GM10847 (cell line): ENCODE measurements around the gene CLIC3.

Experiments used
- POLR2A ChIP-seq: IDR thresholded peaks from 2 replicates; pipeline ENCODE4 v1.6.1; 2011; ENCODE audit not compliant: insufficient read length; ENCODE audit errors: extremely low read depth

Gene CLIC3

DNA sequence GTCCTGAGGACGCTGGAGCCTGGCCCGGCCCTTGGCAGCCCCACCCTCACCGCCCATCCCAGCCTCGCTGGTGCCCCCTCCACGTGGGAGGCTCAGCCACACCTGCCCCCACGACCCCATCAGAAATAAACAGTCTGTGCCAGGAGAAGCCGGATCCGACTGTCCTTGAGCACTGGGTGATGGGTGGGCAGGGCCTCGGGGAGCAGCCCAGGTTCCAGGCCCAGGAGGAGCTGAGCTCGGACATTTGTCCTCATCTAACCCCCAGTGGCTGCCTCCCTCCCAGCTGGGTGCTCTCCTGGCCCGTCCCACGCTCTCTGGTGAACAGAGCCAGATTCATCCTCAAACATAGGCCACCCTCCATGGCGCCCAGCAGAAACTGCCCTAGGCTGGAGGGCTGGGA is 23.6 kb downstream of the CLIC3 start:
- TF ChIP-seq POLR2A = no peak

DNA sequence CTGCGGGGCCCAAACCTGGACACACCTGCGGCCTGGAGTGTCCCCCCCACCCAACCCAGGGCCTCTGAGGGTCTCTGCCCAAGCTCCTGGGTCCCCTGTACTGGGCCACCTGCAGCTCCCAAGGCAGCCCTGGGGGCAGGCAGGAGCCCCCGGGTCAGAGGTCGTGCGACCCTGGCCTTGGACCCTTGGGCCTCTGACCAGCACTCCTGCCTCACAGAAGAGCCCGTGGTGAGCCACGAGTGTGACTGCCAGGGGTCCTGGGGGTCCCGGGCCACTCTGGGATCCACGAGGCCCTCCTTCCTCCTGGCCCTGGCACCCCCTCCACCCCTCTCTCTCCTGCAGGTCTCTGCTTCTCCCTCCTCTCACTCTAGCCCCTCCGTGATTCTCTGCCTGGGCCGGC is 24.0 kb downstream of the CLIC3 start:
- no peak for TF ChIP-seq POLR2A

GRCh38 chr9:136971746-136972145 is 24.6 kb downstream of the CLIC3 start:
- TF ChIP-seq POLR2A = no peak

- TF ChIP-seq POLR2A = no peak
Observed at GRCh38 chr9:136970361-136970760, 26.0 kb downstream of the CLIC3 start.

GRCh38 chr9:136969774-136970173 is 26.6 kb downstream of the CLIC3 start:
- TF ChIP-seq POLR2A = no peak

- TF ChIP-seq POLR2A = no peak
Observed at GRCh38 chr9:136969150-136969549, 27.2 kb downstream of the CLIC3 start.

DNA sequence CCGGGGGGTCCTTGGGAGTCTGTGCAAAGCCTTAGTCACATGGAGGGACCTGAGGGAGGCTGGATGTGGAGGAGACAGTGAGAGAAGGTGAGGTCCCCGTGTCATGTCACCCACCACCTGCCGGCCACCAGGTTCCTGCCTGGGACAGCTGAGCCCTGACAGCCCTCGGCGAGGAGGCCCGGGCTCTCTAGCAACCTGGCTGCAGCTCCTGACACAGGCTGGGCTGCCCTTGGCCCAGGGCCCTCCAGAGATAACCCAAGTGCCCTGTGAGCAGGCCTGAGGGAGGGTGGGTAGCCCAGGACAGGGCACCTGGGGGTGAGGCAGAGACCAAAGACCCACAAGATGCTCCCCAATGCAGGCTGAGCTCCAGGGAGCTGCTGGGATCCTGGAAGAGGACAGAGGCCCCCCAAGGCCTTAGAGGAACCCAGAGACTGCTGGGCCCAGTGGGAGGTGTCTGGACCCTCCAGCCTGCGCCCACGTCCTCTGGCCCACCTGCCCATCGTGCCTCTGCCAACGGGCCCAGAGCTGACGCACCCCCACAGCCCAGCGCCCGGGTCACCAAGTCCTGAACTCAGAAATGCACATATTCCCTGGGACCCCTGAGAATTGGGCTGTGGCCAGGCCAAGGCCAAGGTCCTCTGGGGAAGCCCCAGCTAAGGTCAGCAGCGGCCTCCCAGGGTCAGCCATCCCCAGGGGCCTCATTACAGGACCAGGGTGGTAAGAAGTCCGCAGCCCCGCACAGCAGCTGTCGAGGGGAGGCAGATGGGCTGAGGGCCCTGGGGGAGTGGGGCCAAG is 27.8 kb downstream of the CLIC3 start:
- TF ChIP-seq POLR2A = no peak

- no peak for TF ChIP-seq POLR2A
Observed at GRCh38 chr9:136965771-136966484, 30.4 kb downstream of the CLIC3 start.

DNA sequence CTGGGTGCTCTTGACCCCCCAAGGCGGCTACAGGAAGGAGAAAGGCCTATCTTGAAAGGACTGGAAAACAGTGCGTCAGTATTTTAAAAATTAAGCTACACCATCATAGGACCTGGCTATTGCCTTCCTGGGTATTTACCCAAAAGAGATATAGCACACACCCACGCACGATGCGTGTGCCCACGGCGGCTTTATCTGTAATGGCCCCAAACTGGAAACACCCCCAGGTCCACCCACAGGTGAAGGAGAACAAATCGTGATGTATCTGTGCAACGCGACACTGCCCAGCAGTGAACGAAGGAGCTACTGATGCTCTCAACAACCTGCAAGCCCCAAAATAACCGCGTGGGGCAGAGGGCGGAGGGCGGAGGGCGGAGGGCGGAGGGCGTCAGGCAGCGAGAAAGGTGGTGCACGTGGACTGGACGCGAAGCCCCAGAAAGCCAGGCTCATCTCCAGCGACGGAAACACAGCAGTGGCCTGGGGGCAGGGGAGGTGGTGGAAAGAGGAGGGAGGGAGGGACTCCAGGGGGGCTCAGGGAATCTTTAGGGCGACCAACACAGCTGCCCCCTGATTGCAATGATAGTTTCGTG is 31.4 kb downstream of the CLIC3 start:
- TF ChIP-seq POLR2A = no peak

DNA sequence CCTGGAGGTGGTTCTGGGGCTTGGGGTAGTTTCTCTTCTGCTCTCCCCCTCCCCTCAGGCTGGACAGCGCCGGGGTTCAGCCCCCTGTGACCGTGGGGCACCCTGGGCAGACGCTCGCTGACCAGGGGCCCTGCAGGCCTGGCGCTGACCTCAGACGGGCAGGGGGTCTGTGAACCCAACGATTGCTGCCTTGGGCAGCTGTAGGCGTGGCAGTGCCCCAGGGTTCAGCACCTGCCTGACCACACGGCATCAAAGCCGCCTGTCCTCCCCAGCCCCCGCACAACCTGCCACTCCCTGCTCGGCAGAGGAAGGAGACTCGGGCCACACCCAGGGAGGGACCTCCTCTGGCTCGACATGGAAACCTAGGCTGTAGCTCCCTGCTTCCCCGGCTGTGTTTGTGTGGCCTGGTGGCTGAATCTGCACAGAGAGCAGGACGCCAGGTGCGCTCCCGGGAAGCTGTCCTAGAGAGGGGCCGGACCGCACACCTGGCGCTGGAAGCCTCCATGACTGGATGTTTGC is 32.1 kb downstream of the CLIC3 start:
- TF ChIP-seq POLR2A = no peak

DNA sequence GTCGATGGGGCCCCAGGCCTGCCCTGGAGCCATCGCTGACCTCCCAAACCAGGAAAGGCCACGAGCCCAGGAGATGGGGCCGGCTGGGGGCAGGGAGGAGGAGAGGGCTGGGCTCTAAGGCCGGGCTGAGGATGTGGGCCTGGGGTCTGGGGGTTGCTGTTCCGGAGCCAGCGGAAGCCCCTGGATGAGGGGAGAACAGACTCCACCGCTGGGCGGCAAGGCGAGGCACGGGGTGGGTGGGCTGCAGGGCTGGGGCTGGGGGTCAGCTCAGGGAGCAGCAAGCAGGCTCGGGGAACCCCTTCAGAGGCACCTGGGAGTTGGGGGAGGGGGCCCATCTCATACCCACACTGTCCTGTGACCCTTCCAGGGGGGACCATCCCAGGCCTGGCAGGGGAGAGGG is 32.6 kb downstream of the CLIC3 start:
- no peak for TF ChIP-seq POLR2A

DNA sequence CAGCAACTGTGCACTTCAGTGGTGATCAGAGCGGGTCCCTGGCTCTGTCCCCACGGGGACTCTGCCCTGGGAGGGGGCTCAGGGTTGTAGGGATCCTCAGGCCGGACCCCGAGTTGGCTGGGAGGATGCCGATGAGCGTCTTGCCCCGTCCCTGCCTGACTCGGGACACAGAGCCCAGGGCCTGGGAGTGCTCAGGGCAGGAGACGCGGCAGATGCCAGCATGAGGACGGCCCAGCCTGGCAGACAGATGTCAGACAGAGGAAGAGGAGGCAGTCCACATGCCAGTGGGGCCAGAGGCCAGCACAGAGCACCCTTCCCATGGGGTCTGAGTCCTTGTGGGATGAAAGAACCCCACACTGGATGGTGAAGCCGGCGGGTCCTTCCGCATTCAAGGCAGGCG is 33.0 kb downstream of the CLIC3 start:
- no peak for TF ChIP-seq POLR2A

GRCh38 chr9:136962701-136963248 is 33.6 kb downstream of the CLIC3 start:
- no peak for TF ChIP-seq POLR2A

DNA sequence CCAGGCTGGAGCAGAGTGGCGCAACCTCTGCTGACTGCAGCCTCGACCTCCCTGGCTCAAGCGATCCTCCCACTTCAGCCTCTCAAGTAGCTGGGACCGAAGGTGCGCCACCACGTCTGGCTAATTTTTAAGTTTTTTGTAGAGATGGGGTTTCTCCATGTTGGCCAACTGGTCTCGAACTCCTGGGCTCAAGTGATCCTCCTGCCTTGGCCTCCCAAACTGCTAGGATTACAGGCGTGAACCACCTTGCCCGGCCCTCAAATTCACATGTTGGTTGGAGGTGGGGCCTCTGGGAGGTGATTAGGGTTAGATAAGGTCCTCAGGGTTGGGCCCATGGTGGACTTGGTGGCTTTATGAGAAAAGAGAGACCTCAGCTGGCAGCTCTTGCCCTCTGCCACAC is 34.2 kb downstream of the CLIC3 start:
- TF ChIP-seq POLR2A = no peak

GRCh38 chr9:136961279-136962065 is 34.9 kb downstream of the CLIC3 start:
- no peak for TF ChIP-seq POLR2A
